ENCODE data around the gene CCR8.

Gene CCR8

GRCh38 chr3:39379778-39380155, 50.3 kb downstream of the CCR8 start:
- no peaks in the 10 kb centered on the region for H3K9me3 Mint-ChIP-seq
- H3K36me3 Mint-ChIP-seq = peaks cover 5% of the 10 kb centered on the region in 2 donors
- DNase-seq (no peak), ATAC-seq (replicated peaks) (no peak)
- peaks cover under 1 to 4% of the 10 kb centered on the region in 2 donors for H3K4me1 Mint-ChIP-seq
- H3K27me3 Mint-ChIP-seq = peaks cover 0 to 6% of the 10 kb centered on the region in 2 donors
- no peak overlapping the region for H3K27ac Mint-ChIP-seq
- H3K4me3 Mint-ChIP-seq = no peak overlapping the region

- Mint-ChIP-seq H3K4me3 (no peak overlapping the region), H3K9me3 (peaks cover 0 to under 1% of the 10 kb centered on the region in 2 donors), H3K27me3 (peaks cover 0 to 6% of the 10 kb centered on the region in 2 donors), H3K36me3 (peaks cover 5 to 15% of the 10 kb centered on the region in 2 donors), H3K27ac (no peak overlapping the region), H3K4me1 (peaks cover 13 to 16% of the 10 kb centered on the region in 2 donors)
- DNase-seq = no peak
- no peak for ATAC-seq (replicated peaks)
Observed at GRCh38 chr3:39381432-39381831, 51.9 kb downstream of the CCR8 start.
